Muscle of arm (tissue), 12 donors: ENCODE results near the gene LOC101059915. TPM values are rescaled to one million over a fixed set of nuclear protein-coding genes. Genes with fewer than 3 reads are reported as not detected.
"Not testable (repeated sequence)": the region's sequence is repeated elsewhere in the genome, so short reads cannot be mapped to it uniquely, and the experiment has no call there.

Source experiments
- DNase-seq: peaks from one replicate; pipeline ENCODE4 v3.0.0-alpha.2; 2013
- polyA plus RNA-seq, 12 donors: library from polyadenylated mRNA; unstranded; fragments of 120-200 nt; gene quantifications; one replicate each; pipeline ENCODE4 v1.2.1, GENCODE V29; 2013; ENCODE audit not compliant: insufficient read length in 12 of 12

Gene LOC101059915

DNA sequence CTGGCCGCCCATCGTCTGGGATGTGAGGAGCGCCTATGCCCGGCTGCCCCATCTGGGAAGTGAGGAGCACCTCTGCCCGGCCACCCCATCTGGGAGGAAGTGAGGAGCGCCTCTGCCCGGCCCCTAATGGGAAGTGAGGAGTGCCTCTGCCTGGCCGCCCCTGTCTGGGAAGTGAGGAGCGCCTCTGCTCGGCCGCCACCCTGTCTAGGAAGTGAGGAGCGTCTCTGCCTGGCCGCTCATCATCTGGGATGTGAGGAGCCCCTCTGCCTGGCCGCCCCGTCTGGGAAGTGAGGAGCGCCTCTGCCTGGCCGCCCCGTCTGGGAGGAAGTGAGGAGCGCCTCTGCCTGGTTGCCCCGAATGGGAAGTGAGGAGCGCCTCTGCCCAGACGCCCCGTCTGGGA lies 8.3 kb downstream of the LOC101059915 start:
- DNase-seq, result not testable (repeated sequence)

GRCh38 chrX:71676068-71676795 lies 8.9 kb downstream of the LOC101059915 start:
- not testable (repeated sequence) for DNase-seq

DNA sequence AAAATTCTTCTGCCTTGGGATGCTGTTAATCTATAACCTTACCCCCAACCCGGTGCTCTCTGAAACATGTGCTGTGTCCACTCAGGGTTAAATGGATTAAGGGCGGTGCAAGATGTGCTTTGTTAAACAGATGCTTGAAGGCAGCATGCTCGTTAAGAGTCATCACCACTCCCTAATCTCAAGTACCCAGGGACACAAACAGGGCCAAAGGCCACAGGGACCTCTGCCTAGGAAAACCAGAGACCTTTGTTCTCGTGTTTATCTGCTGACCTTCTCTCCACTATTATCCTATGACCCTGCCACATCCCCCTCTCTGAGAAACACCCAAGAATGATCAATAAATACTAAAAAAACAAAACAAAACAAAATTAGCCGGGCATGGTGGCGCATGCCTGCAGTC lies 9.8 kb downstream of the LOC101059915 start:
- DNase-seq, result not testable (repeated sequence)

GRCh38 chrX:71679575-71680207 lies 12.3 kb downstream of the LOC101059915 start:
- DNase-seq, result no peak

DNA sequence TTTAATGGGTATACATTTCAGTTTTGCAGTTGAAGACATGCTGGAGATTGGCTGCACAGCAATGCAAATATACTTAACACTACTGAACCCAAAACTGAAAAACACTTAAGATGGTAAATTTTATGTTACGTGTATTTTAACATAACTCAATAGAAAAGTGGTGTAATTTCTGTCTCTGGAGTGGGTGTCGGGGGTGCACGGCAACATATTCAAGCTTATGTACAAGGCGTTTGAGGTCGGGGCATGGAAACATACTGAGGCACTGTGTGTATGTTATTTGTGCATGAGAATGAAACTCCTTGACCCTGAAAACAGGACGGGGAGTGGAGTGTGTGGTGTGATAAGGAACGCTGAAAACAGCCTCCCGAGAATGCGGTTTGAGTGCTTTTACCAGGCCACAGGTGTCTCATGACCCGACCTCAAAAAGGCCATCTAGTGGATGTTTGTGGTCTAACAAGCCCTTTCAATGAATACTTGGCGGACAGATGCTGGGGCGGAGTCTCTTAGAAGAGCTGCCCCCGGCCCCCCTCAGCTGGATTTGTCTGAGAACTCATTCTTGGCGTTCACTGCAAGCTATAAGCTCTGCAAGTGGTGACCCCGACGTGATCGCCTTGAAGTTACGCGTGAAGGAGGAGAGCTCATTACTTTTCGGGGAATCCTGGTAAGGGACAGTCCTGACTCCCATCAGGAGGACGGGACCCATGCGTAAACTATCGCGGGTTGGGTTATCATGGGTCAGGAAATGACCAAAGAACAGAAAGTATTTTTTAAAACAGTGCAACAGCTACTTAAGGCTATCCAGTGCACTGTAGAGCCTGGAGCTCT lies 29.5 kb downstream of the LOC101059915 start:
- not testable (repeated sequence) for DNase-seq

- DNase-seq, result not testable (repeated sequence)
Observed at GRCh38 chrX:71697466-71698298, 30.3 kb downstream of the LOC101059915 start.

DNA sequence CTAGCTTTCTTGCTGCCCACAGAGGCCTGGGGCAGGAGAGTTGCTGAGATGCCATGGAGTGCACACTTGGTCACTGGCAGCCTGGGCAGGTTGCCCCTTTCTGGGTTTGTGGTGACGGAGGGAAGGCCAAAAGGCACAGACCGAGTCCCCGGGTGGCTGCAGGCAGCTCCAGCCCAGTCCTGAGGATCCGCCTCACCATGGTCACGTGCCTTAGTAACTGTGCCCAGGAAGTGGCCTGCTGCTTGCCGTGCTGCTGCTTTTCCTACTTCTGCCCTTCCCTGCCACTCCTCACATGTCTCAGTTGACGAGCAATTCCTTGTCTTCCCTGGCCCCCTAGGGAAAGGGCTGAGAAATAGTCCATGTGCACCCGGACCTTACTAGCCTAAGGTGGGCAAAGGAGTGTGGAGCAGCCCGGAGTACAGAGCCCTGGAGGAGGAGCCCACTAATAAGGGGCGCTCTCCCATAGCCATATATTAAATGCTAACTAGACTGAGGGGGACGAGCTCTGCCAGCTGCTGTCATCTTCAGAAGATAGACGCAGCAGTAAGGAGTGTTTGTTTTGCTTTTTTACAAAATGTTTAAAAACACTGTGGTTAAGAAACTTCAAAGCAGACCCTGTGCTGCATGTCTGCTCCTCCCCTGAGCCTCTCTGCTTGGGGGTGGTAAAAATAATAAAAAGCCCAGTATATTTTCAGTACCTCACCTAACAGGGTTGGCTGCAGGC lies 31.1 kb downstream of the LOC101059915 start:
- not testable (repeated sequence) for DNase-seq

- not testable (repeated sequence) for DNase-seq
Observed at GRCh38 chrX:71699023-71699344, 31.6 kb downstream of the LOC101059915 start.

GRCh38 chrX:71702853-71703252 lies 35.5 kb downstream of the LOC101059915 start:
- DNase-seq, result not testable (repeated sequence)

GRCh38 chrX:71714064-71714463 lies 46.7 kb downstream of the LOC101059915 start:
- not testable (repeated sequence) for DNase-seq

GRCh38 chrX:71715551-71715950 lies 48.2 kb downstream of the LOC101059915 start:
- DNase-seq, result not testable (repeated sequence)

- DNase-seq, result not testable (repeated sequence)
Observed at GRCh38 chrX:71716323-71716722, 49.0 kb downstream of the LOC101059915 start.

DNA sequence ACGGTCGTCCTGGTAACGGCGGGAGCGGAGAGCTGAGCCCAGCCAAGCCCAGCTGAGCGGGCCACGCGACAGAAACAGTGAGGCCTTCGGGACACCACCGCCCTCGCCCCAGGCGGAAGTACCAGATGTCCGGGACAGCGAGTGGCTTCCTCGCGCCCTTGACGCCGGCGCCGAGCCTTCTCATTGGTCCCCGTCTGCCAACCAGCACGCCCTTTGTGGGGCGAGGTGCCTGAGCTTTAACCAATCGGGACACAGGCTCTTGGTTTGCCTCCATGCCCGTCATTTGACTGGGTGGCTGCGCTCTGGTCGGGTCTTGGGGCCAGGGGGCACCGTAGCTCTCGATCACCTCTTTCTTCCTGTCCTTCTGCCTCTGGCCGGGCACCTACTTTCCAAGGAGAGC lies 50.8 kb downstream of the LOC101059915 start, which contains the start of gene CXorf49:
Gene CXorf49 (minus strand): TSS at position 101 of the 400 bp plus-strand sequence. CDS start 134 bp downstream, outside the sequence.
- DNase-seq, result not testable (repeated sequence)

- not testable (repeated sequence) for DNase-seq
Observed at GRCh38 chrX:71719195-71719594, 51.8 kb downstream of the LOC101059915 start.

DNA sequence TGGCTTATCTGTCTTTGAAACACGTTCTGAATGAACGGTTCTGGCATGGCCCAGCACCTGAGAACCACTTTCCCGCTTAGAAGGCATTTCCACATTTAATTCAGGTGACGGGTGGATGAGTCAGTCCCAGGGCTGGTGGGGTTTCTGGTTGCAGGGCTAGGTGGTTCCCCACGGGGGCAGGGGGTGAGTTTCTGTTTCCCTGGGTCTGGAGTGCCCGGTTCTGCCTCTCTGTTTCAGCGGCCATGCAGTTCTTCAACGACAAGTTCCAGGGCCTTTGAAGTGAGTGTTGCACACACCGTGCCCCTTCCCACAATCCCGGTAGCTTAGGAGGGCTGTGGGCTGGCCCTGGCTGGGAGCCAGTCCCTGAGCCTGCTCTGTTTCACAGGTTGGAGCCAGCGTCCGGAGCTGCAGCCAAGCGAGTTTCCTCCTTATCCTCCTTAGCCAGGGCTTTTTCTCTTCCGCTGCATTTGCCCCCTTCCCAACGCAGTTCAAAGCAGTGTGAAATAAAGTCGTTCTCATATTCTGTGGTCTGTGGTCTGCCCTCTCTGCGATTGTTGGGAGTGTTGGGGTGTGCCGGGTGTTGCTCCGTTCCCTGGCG lies 53.0 kb downstream of the LOC101059915 start:
- not testable (repeated sequence) for DNase-seq

Other genes with a start within 250 kb of the LOC101059915 start
- 100 to 1,000 TPM in 8 of 12 donors, 10 to 100 TPM in 3, not detected in 1; 81.4 to 226 (median 133) TPM for gene OGT, start 134.4 kb upstream of the LOC101059915 start, polyA plus RNA-seq
- 1 to 10 TPM in 10 of 12 donors, not detected in 2; 1.5 to 3.8 (median 2.2) TPM for gene GCNA, start 89.1 kb upstream of the LOC101059915 start, polyA plus RNA-seq
- under 1 TPM in 6 of 12 donors, not detected in 6; 0.10 to 0.74 (median 0.15) TPM for gene CXCR3, start 49.0 kb upstream of the LOC101059915 start, polyA plus RNA-seq
- not detected for gene CXorf49, start 50.7 kb downstream of the LOC101059915 start, polyA plus RNA-seq
- not detected for gene CXorf49B, start 95.8 kb downstream of the LOC101059915 start, polyA plus RNA-seq
- gene NHSL2, start 243.3 kb downstream of the LOC101059915 start, polyA plus RNA-seq, result 10 to 100 TPM in 3 of 12 donors, 1 to 10 TPM in 8, not detected in 1; 7.5 to 33.2 (median 9.5) TPM